Measurements from ENCODE around the gene FRMD6.

DNA sequence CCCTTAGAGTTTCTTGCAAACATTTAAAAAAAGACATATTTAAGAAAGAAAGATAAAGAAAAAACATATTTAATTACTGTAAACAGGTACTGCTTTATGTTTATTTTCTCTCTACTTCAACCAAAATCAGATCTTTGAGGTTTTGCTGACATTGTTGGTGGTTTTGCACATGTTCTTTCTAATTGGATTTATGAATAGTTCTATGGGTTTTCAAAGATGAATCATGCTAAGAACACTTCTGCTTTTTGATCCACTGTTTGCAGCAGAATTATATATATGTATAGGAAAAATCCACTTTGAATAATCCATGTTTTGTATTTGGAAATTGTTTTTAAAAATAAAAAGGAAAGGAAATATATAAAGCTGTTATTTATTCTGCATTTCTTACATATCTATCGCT, 78.4 kb downstream of the FRMD6 start:
- TF ChIP-seq CTCF (IDR thresholded peaks at IDR 0.05) = no peak
- no peak for TF ChIP-seq EZH2phosphoT487 (IDR thresholded peaks at IDR 0.05)

All from neural progenitor cell (in vitro differentiated cells).